ENCODE measurements around the gene CD200R1L. TPM values are rescaled to one million over a fixed set of nuclear protein-coding genes. Genes with fewer than 3 reads are reported as not detected.

CD200R1L gene
- total RNA-seq, 2 donors from 2014 or later = not detected

DNA sequence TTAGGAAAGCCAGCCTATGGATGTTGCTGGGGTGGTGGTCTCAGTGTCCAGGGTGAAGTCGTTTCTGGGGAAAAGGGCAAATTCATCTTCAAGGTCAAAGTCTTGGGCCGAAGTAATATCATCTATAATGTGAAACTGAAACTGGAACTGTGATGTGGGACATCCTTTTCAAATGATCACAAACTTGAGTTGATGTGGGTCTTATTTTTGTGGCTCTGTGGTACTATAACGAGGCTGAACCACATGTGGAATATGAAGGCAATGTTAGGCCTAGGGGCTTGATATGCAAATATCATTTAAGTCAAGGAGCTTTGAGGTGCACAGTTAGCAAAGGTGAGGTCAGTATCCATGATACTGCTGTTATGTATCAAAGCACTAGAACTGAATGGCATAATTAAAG, 1.5 kb upstream of the CD200R1L start:
- Histone ChIP-seq H3K4me1 (no peaks in the 10 kb centered on the region), H3K27me3 (no peaks in the 10 kb centered on the region), H3K27ac (no peak overlapping the region), H3K36me3 (no peaks in the 10 kb centered on the region), H3K9me3 (peaks cover 0 to 14% of the 10 kb centered on the region in 2 donors), H3K4me3 (no peak overlapping the region)
- DNase-seq (ENCODE audit: low spot score) = no peak
- TF ChIP-seq, protein P1, sequence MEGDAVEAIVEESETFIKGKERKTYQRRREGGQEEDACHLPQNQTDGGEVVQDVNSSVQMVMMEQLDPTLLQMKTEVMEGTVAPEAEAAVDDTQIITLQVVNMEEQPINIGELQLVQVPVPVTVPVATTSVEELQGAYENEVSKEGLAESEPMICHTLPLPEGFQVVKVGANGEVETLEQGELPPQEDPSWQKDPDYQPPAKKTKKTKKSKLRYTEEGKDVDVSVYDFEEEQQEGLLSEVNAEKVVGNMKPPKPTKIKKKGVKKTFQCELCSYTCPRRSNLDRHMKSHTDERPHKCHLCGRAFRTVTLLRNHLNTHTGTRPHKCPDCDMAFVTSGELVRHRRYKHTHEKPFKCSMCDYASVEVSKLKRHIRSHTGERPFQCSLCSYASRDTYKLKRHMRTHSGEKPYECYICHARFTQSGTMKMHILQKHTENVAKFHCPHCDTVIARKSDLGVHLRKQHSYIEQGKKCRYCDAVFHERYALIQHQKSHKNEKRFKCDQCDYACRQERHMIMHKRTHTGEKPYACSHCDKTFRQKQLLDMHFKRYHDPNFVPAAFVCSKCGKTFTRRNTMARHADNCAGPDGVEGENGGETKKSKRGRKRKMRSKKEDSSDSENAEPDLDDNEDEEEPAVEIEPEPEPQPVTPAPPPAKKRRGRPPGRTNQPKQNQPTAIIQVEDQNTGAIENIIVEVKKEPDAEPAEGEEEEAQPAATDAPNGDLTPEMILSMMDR (IDR thresholded peaks at IDR 0.05) = no peak

DNA sequence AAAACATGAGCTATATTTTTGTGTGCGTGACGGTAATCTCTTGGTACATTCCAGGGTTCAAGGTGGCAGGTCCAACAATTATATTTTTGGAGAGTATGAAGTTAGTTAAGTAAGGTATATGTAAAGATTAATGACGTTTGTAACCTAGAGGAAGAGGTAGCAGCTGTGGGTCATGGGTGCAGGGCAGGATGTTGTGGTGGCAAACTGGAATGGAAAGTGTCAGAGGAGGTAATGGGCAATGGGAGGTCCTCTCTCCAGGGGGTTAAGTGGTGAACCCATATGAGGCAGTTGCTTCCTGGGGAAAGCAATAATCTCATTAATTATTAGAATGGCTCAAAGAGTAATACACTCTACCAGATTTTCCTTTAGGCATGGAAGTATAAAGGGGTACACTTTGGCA, 1.0 kb upstream of the CD200R1L start:
- H3K27ac ChIP-seq = no peak overlapping the region
- H3K27me3 ChIP-seq = no peaks in the 10 kb centered on the region
- no peak for DNase-seq (ENCODE audit: low spot score)
- TF ChIP-seq, protein P1 (IDR thresholded peaks at IDR 0.05) = no peak
- no peaks in the 10 kb centered on the region for H3K4me1 ChIP-seq
- peaks cover 0 to 14% of the 10 kb centered on the region in 2 donors for H3K9me3 ChIP-seq
- H3K4me3 ChIP-seq = no peak overlapping the region
- no peaks in the 10 kb centered on the region for H3K36me3 ChIP-seq

DNA sequence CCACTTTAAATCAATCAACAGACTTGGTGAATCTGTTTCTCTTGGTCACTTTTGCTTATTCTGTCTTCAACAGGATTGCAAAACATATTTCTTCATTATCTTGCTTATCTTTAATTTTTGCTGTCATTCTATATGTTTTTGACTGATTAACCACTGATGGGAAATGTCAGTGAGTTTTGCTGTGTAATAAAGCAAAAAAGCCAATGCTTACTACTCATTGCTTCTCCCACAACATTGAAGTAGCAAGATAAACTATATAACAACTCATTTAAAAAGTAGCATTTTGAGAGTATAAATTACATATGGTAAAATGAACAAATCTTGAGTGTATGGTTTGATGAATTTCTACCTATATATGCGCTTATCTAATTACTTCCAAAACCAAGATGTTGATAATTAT, 892 bp downstream of the CD200R1L start:
- Histone ChIP-seq H3K36me3 (no peaks in the 10 kb centered on the region), H3K4me1 (no peaks in the 10 kb centered on the region), H3K27me3 (no peaks in the 10 kb centered on the region), H3K9me3 (peaks cover 0 to 3% of the 10 kb centered on the region in 2 donors), H3K27ac (no peak overlapping the region), H3K4me3 (no peak overlapping the region)
- TF ChIP-seq, protein P1 (IDR thresholded peaks at IDR 0.05) = no peak
- no peak for DNase-seq (ENCODE audit: low spot score)

DNA sequence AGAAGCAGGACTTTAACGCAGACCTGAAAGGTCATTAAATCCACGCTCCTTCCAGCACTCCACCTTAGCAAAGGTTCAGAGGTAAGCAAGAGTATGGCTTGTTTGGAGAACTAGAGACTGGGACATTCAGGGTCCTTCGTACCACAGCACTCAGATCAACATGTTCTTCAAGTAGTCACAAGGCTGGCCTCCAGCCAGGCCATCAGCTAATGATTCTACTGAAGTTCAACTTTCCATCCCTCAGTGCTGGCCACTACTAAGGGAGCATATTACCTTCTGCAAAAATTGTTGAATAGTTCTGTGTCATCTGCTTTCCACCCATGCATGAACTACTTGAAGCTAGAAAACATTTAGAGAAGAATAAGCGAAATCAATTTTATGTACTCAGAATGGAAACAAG, 17.6 kb downstream of the CD200R1L start:
- no peak overlapping the region for H3K27ac ChIP-seq
- no peak for DNase-seq (ENCODE audit: low spot score)
- TF ChIP-seq, protein P1 (IDR thresholded peaks at IDR 0.05) = no peak
- no peaks in the 10 kb centered on the region for H3K36me3 ChIP-seq
- no peaks in the 10 kb centered on the region for H3K9me3 ChIP-seq
- no peaks in the 10 kb centered on the region for H3K4me1 ChIP-seq
- no peaks in the 10 kb centered on the region for H3K27me3 ChIP-seq
- H3K4me3 ChIP-seq = no peak overlapping the region

DNA sequence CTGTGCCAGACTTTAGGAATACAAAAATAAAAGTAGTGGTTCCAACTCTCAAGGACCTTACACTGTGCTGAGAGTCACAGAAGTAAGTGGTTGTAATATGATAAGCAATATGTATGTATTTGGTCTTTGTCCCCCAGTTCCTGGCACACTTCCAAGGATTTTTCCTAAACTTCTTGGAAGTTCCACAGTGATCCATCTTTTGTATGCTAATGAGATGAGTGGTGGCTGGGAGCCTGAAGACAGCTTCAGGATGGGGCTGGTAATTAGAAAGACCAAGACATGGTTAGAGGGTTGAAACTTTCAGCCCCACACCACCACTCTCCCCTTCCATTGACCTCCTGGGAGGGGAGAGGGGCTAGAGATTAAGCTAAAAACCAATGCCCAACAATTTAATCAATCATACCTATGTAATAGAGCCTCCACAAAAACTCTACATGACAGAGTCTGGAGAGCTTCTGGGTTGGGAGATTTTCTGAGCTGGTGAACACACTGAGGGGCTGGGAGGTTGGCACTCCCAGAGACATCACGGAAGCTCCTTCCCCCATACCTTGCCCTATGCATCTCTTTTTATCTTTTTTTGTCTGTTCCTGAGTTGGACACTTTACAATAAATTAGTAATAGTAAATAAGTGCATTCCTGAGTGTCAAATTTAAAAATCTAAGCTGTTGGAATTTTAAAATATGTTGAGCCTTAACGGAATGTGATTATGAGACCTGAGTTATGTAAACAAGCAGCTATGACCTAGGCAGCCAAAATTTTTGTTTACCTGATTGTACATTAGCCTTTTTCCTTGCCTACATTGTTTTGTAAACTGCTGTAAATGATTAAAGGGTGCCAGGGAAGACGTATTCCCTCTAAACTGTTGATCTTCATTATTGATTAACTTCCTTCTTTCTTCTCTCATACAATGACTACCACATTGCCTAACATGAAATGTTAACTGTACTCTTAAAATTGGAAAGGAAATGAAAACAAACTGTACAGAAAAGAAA, 24.3 kb downstream of the CD200R1L start:
- Histone ChIP-seq H3K27ac (no peak overlapping the region), H3K27me3 (no peaks in the 10 kb centered on the region), H3K4me1 (no peaks in the 10 kb centered on the region), H3K36me3 (no peaks in the 10 kb centered on the region), H3K4me3 (no peak overlapping the region), H3K9me3 (no peaks in the 10 kb centered on the region)
- TF ChIP-seq, protein P1 (IDR thresholded peaks at IDR 0.05) = no peak
- DNase-seq (ENCODE audit: low spot score) = no peak

Data from right atrium auricular region (tissue), 2 donors.